AG04449 (cell line): Measurements from ENCODE around the gene FLT3LG.

Experiments
- CTCF ChIA-PET: fragments of 350-600 bp; formaldehyde crosslinking; extraction: SDS; loops from one replicate; lab custom pipeline; 2021; ENCODE audit warnings: antibody characterized with exemption; lab: Yijun Ruan, JAX
- POLR2A ChIA-PET: fragments of 400-600, 350-600 bp; formaldehyde crosslinking; extraction: SDS; loops from one replicate; lab custom pipeline; 2020; ENCODE audit warnings: antibody characterized with exemption, inconsistent platforms; lab: Yijun Ruan, JAX
- DNase-seq: peaks from one replicate; pipeline ENCODE4 v3.0.0-alpha.2; 2010; ENCODE audit warnings: low read depth, low spot score
- H3K4me3 ChIP-seq: 2 replicates; pipeline ENCODE4 v1.5.1; 2011; ENCODE audit warnings: low read depth, mild to moderate bottlenecking, control low read depth, low read length
- CTCF ChIP-seq: IDR thresholded peaks from one replicate; pipeline ENCODE4 v1.5.1; 2011; ENCODE audit warnings: mild to moderate bottlenecking, moderate library complexity, low read length, control low read depth, inconsistent platforms; ENCODE audit not compliant: insufficient read depth; ENCODE audit errors: missing control alignments

FLT3LG gene

GRCh38 chr19:49463960-49464740 is 9.9 kb upstream of the FLT3LG start:
- POLR2A ChIA-PET: no interaction called here
- no peak overlapping the region for H3K4me3 ChIP-seq
- DNase-seq: no peak
- CTCF ChIA-PET: interaction anchor here (1.2 to 2.8 kb wide), 2 partner anchors 9 to 106 kb away, joined by 3 to 22 read pairs; partner anchors contain the start of gene FLT3LG
- no peak for TF ChIP-seq CTCF

GRCh38 chr19:49465371-49465770 is 8.6 kb upstream of the FLT3LG start:
- ChIA-PET POLR2A (no interaction called here), CTCF (interaction anchor here (0.9 to 2.8 kb wide), 4 partner anchors 8 to 105 kb away, joined by 3 to 22 read pairs (median 6); partner anchors contain the start of gene FLT3LG)
- H3K4me3 ChIP-seq: no peak overlapping the region
- TF ChIP-seq CTCF: no peak
- no peak for DNase-seq

GRCh38 chr19:49468199-49468598 is 5.8 kb upstream of the FLT3LG start:
- no peak overlapping the region for H3K4me3 ChIP-seq
- DNase-seq: no peak
- ChIA-PET POLR2A (no interaction called here), CTCF (interaction anchor here (1.5 to 1.7 kb wide), 2 partner anchors 11 to 102 kb away, joined by 3 to 5 read pairs; no protein-coding TSS in a partner anchor)
- no peak for TF ChIP-seq CTCF

- H3K4me3 ChIP-seq: no peak overlapping the region
- ChIA-PET POLR2A (interaction anchor here (0.9 kb wide), 1 partner anchor 20 kb away, joined by 3 read pairs; no protein-coding TSS in a partner anchor), CTCF (interaction anchor here (1.5 to 1.7 kb wide), 2 partner anchors 10 to 101 kb away, joined by 3 to 5 read pairs; no protein-coding TSS in a partner anchor)
- no peak for DNase-seq
- no peak for TF ChIP-seq CTCF
Observed at GRCh38 chr19:49468746-49469447, 5.1 kb upstream of the FLT3LG start.

GRCh38 chr19:49469828-49470614 is 4.0 kb upstream of the FLT3LG start:
- ChIA-PET POLR2A (interaction anchor here (0.6 to 0.9 kb wide), 2 partner anchors 19 to 111 kb away, joined by 3 read pairs; no protein-coding TSS in a partner anchor), CTCF (interaction anchor here (1.1 to 1.7 kb wide), 2 partner anchors 9 to 18 kb away, joined by 3 to 5 read pairs; no protein-coding TSS in a partner anchor)
- no peak overlapping the region for H3K4me3 ChIP-seq
- no peak for TF ChIP-seq CTCF
- DNase-seq: no peak
